ENCODE measurements around the gene KRT81. TPM values are rescaled to one million over a fixed set of nuclear protein-coding genes. Genes with fewer than 3 reads are reported as not detected.

Gene KRT81
- total RNA-seq, 1 donor from 2014 or later, result not detected

GRCh38 chr12:52246720-52247621 lies 44.4 kb downstream of the KRT81 start:
- Mint-ChIP-seq H3K36me3 (ENCODE audit: low read depth, unreplicated experiment) (no peaks in the 10 kb centered on the region), H3K4me3 (ENCODE audit: unreplicated experiment) (no peak overlapping the region), H3K4me1 (ENCODE audit: unreplicated experiment) (peaks cover 8% of the 10 kb centered on the region), H3K27me3 (ENCODE audit: unreplicated experiment) (peaks cover 25% of the 10 kb centered on the region), H3K27ac (ENCODE audit: unreplicated experiment) (no peak overlapping the region), H3K9me3 (ENCODE audit: unreplicated experiment) (no peaks in the 10 kb centered on the region)
- DNase-seq (ENCODE audit: low spot score), result no peak
- TF ChIP-seq, protein P1, sequence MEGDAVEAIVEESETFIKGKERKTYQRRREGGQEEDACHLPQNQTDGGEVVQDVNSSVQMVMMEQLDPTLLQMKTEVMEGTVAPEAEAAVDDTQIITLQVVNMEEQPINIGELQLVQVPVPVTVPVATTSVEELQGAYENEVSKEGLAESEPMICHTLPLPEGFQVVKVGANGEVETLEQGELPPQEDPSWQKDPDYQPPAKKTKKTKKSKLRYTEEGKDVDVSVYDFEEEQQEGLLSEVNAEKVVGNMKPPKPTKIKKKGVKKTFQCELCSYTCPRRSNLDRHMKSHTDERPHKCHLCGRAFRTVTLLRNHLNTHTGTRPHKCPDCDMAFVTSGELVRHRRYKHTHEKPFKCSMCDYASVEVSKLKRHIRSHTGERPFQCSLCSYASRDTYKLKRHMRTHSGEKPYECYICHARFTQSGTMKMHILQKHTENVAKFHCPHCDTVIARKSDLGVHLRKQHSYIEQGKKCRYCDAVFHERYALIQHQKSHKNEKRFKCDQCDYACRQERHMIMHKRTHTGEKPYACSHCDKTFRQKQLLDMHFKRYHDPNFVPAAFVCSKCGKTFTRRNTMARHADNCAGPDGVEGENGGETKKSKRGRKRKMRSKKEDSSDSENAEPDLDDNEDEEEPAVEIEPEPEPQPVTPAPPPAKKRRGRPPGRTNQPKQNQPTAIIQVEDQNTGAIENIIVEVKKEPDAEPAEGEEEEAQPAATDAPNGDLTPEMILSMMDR (IDR thresholded peaks at IDR 0.05; ENCODE audit: unreplicated experiment), result no peak

GRCh38 chr12:52245962-52246569 lies 45.3 kb downstream of the KRT81 start:
- Mint-ChIP-seq H3K27ac (ENCODE audit: unreplicated experiment) (no peak overlapping the region), H3K4me3 (ENCODE audit: unreplicated experiment) (no peak overlapping the region), H3K9me3 (ENCODE audit: unreplicated experiment) (no peaks in the 10 kb centered on the region), H3K4me1 (ENCODE audit: unreplicated experiment) (peaks cover 8% of the 10 kb centered on the region), H3K36me3 (ENCODE audit: low read depth, unreplicated experiment) (no peaks in the 10 kb centered on the region), H3K27me3 (ENCODE audit: unreplicated experiment) (peaks cover 22% of the 10 kb centered on the region)
- no peak for DNase-seq (ENCODE audit: low spot score)
- TF ChIP-seq, protein P1 (IDR thresholded peaks at IDR 0.05; ENCODE audit: unreplicated experiment), result no peak

DNA sequence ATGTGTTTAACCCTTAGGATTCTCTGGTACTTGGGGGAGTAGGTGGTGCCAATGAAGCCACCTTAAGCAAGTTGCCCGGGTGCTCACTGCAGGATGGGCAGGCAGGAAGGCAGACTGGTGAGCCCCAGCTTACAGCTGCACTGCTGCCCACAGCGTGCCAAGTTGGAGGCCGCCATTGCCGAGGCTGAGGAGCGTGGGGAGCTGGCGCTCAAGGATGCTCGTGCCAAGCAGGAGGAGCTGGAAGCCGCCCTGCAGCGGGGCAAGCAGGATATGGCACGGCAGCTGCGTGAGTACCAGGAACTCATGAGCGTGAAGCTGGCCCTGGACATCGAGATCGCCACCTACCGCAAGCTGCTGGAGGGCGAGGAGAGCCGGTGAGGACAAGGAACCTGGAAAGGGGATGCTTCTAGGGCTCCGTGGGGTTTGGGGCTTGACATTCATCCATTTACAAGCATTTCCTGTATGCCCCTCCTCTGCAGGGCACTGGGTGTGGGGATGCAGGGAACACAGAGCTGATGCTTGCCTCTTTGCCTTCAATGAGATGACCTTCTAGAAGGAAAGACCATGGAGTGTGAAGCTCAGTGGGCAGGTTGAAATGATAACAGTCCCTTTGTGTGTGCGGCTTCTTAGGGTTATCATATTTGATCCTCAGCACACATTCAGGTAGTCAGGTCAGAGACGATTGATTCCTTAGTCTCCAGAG lies 45.9 kb downstream of the KRT81 start:
- Mint-ChIP-seq H3K4me3 (ENCODE audit: unreplicated experiment) (no peak overlapping the region), H3K4me1 (ENCODE audit: unreplicated experiment) (peaks cover 8% of the 10 kb centered on the region), H3K27me3 (ENCODE audit: unreplicated experiment) (peaks cover 18% of the 10 kb centered on the region), H3K36me3 (ENCODE audit: low read depth, unreplicated experiment) (no peaks in the 10 kb centered on the region), H3K27ac (ENCODE audit: unreplicated experiment) (no peak overlapping the region), H3K9me3 (ENCODE audit: unreplicated experiment) (no peaks in the 10 kb centered on the region)
- TF ChIP-seq, protein P1 (IDR thresholded peaks at IDR 0.05; ENCODE audit: unreplicated experiment), result no peak
- no peak for DNase-seq (ENCODE audit: low spot score)

DNA sequence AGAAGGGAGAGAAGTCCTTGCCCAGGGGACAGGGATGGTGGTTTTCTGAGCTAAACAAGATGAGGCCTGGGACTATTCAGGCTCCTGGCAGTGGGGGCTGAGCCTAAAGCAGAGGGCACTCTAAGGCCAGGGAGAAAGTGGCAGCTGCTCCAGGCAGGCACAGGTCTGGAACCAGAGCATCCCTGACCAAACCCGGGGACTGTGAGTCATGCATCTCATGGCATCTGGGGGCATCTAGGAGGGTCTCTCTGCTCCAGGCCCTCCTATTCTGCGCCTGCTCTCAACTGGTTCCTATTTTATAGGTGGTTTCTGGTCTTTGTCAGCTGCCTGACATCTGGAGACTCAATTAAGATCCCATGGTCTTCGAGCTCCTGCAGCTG lies 46.7 kb downstream of the KRT81 start:
- Mint-ChIP-seq H3K9me3 (ENCODE audit: unreplicated experiment) (no peaks in the 10 kb centered on the region), H3K27me3 (ENCODE audit: unreplicated experiment) (peaks cover 16% of the 10 kb centered on the region), H3K4me3 (ENCODE audit: unreplicated experiment) (no peak overlapping the region), H3K36me3 (ENCODE audit: low read depth, unreplicated experiment) (no peaks in the 10 kb centered on the region), H3K27ac (ENCODE audit: unreplicated experiment) (no peak overlapping the region), H3K4me1 (ENCODE audit: unreplicated experiment) (peaks cover 4% of the 10 kb centered on the region)
- no peak for DNase-seq (ENCODE audit: low spot score)
- TF ChIP-seq, protein P1 (IDR thresholded peaks at IDR 0.05; ENCODE audit: unreplicated experiment), result no peak
